Activated naive CD8-positive, alpha-beta T cell (primary cell): ENCODE data around the gene LDLRAD3.
"Not testable (repeated sequence)": the region's sequence is repeated elsewhere in the genome, so short reads cannot be mapped to it uniquely, and the experiment has no call there.

Source experiments
- H3K27ac Mint-ChIP-seq: one replicate; pipeline ENCODE4 v1.8.0; 2021; ENCODE audit warnings: mixed read lengths
- H3K27me3 Mint-ChIP-seq: one replicate; pipeline ENCODE4 v1.8.0; 2021; ENCODE audit warnings: mixed read lengths
- H3K36me3 Mint-ChIP-seq: one replicate; pipeline ENCODE4 v1.8.0; 2021; ENCODE audit warnings: mixed read lengths
- H3K4me1 Mint-ChIP-seq: one replicate; pipeline ENCODE4 v1.8.0; 2021; ENCODE audit warnings: low read depth, mixed read lengths
- H3K4me3 Mint-ChIP-seq: one replicate; pipeline ENCODE4 v1.8.0; 2021; ENCODE audit warnings: mild to moderate bottlenecking, mixed read lengths
- H3K9me3 Mint-ChIP-seq: one replicate; pipeline ENCODE4 v1.8.0; 2021; ENCODE audit warnings: low read depth, mixed read lengths

The LDLRAD3 gene

DNA sequence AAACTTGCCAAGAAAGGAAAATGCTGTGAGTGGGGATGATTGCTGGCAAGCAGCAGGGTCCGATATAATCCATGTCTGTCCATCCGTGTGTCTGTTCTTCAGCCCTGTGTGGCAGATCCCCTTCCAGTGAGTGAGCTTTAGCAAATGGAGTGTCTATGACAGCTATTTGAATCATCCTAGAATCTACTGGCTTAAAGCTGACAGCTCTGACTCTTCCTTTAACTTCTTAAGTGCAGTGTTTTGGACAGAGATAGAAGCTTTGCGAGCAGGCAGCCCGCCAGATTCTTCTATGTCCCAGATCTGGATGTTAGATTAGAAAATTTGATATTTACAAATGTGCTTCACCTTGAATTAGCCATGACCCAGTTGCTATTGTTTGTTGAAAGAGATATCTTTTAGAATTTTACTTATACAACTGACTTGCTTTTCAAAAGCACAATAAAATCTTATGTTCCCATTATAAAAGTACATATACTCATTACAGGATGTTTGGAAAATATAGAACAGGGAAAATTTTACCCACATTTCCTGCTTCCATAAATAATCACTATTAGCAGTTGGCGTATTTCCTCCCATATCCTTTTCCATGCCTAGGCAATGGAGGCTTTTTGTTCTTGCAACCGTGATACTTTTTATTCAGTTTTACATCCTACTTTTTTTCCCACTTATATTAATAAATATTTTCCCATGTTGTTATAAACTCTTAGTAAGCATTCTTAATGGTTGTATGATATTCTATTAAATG is 220.8 kb downstream of the LDLRAD3 start:
- no peaks in the 10 kb centered on the region for H3K36me3 Mint-ChIP-seq
- no peaks in the 10 kb centered on the region for H3K27me3 Mint-ChIP-seq
- H3K4me1 Mint-ChIP-seq: no peaks in the 10 kb centered on the region
- H3K9me3 Mint-ChIP-seq: no peaks in the 10 kb centered on the region
- no peak overlapping the region for H3K27ac Mint-ChIP-seq
- H3K4me3 Mint-ChIP-seq: no peak overlapping the region

DNA sequence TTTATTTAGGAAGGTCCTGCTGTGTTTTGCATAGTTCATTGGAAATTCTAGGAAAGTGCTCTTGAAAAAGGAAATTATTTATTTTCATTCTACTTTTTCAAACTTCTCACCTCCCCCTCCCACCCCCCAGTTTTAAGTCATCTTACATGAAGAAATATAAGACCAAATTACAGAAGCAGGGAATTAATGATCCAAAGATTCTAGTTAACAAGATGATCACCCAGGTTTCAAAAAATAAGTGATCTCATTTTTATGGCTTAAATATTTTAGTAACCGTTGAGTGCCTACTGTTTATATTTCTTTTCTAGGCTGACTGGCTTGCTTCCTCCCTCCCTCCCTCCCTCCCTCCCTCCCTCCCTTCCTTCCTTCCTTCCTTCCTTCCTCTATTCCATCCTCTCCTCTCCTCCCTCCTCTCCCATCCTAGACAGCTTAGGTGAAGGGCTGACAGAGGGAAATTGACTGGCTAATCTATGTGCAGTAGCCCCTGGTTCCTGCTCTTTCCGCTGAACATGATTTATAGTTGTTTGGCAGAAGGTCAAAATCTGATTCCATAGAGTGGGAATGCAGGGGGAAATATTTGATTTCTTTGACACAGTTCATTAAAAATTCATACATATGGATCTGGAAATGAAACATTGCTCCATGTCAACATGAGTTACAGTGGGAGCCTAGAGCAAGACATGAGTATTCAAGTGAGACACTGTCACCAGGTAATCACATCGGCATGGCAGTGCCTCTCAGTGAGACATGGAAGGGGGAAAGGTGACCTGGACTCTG is 221.9 kb downstream of the LDLRAD3 start:
- Mint-ChIP-seq H3K9me3 (no peaks in the 10 kb centered on the region), H3K36me3 (no peaks in the 10 kb centered on the region), H3K27ac (no peak overlapping the region), H3K27me3 (no peaks in the 10 kb centered on the region), H3K4me3 (no peak overlapping the region), H3K4me1 (no peaks in the 10 kb centered on the region)

DNA sequence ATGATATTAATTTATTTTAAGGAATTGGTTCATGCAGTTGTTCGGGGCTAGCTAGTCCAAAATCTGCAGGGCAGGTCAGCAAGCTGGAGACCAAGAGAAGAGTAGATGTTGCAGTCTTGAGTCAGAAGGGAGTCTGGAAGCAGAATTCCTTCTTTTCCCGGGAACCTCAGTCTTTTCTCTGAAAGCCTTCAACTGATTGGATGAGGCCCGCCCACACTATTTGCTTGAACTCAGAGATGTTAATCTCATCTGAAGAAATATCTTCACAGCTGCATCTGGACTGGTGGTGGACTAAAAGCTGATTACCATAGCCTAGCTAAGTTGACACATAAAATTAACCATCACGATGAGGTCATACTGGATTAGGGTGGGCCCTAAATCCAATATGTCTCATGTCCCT is 223.2 kb downstream of the LDLRAD3 start:
- Mint-ChIP-seq H3K27ac (no peak overlapping the region), H3K4me1 (no peaks in the 10 kb centered on the region), H3K36me3 (no peaks in the 10 kb centered on the region), H3K27me3 (peaks cover 3% of the 10 kb centered on the region), H3K9me3 (no peaks in the 10 kb centered on the region), H3K4me3 (no peak overlapping the region)

DNA sequence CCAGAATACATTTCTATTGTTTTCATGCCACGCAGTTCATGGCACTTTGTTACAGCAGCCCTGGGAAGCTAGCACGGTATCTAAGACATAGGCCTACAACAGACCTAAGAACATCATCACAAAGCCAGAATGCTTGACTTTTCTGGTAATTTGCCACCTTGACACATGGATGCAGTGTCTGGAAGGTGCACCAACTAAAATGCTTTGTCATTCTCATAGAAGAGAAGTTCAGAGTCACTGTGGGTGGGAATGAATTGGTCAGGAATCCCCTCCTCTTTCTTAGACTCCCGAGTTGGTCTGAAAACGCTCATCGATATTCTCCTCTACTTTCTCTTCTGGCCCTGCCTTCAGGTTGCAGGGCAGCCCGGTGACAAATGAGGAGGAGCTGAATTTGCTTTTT is 223.9 kb downstream of the LDLRAD3 start:
- H3K36me3 Mint-ChIP-seq: no peaks in the 10 kb centered on the region
- H3K4me3 Mint-ChIP-seq: no peak overlapping the region
- H3K27ac Mint-ChIP-seq: no peak overlapping the region
- H3K27me3 Mint-ChIP-seq: peaks cover 3% of the 10 kb centered on the region
- no peaks in the 10 kb centered on the region for H3K9me3 Mint-ChIP-seq
- no peaks in the 10 kb centered on the region for H3K4me1 Mint-ChIP-seq

DNA sequence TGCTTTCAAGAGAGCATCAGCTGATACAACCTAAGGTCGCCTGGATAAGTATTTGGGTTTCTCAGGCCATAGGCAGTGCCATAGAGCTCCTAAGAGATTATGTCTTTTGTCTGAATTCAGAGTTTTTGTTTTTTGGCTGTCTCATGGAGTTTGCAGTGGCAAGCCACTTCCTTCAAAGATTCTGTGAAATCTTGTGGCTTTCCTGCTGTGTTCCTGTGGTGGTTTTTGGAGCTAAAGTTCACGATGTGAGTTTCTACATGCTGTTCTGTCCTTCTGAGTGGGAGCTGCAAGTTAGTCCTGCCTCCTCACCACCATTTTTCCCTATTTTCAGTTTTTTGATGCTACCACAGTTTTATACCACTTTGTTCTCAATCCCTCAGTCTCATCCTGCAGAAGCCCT is 234.0 kb downstream of the LDLRAD3 start:
- Mint-ChIP-seq H3K36me3 (no peaks in the 10 kb centered on the region), H3K4me3 (no peak overlapping the region), H3K27ac (no peak overlapping the region), H3K27me3 (peaks cover 22% of the 10 kb centered on the region), H3K9me3 (no peaks in the 10 kb centered on the region), H3K4me1 (no peaks in the 10 kb centered on the region)

DNA sequence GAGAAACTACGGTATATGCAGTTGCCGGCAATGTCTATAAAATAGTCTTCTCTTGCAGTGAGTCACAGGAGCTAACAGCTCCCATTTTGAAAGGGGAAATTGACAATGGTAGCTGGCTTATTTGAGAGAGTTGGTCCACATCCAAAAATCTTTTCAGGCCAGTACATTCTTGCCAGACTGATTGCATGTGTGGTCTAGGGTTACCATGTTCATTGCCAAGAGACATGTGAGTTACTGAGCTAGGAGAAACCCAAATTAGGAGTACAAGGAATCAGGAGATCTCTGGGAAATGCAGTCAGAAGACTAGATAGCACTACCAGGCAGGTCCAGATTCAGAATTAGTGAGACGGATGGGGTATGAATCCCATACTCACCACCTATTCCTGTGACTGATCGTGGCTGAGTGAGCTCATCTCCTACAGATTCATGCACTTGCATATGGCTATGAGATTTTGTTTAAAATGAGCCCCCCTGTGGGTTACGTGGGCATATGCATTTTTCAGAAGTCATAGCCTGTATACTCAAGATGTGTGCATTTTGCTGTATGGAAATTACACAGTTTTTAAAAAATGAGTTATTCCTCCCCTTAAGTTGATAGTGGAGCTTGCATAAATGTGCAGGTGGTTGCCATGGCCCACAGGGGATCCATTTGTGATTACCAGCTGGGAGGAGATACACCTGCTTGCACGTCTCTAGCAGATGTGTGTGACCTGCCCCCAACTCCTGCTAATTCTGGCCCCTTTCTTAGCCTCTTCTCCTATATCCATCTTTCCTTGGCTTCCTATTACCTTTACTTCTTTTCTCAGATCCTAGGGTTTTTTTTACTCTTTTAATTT is 242.7 kb downstream of the LDLRAD3 start:
- no peaks in the 10 kb centered on the region for H3K36me3 Mint-ChIP-seq

DNA sequence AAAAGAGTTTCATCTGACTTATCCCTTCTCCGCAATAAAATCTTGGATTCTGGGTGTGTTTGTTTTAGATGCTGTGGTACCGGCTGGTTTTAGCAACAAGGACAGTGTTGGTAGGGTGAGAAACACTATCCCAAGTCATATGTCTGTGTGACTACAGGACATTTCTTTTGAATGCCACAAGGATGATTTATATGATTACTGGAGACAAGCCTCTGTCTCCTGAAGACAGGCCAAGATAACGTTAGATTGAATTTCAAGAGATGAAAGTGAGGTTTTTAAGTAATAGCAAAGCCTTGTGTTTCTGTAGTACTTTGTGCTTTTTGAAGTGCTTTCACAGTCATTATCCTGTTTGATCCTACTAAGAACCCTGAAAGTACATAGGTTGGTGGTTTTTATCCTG is 243.8 kb downstream of the LDLRAD3 start:
- Mint-ChIP-seq H3K4me1 (no peaks in the 10 kb centered on the region), H3K36me3 (no peaks in the 10 kb centered on the region), H3K27me3 (peaks cover 15% of the 10 kb centered on the region), H3K4me3 (no peak overlapping the region), H3K9me3 (no peaks in the 10 kb centered on the region), H3K27ac (no peak overlapping the region)

More for the DNA sequence above, 242.7 kb downstream of the LDLRAD3 start:
- Mint-ChIP-seq H3K4me3 (no peak overlapping the region), H3K27ac (no peak overlapping the region), H3K4me1 (no peaks in the 10 kb centered on the region), H3K9me3 (no peaks in the 10 kb centered on the region), H3K27me3 (peaks cover 15% of the 10 kb centered on the region)

DNA sequence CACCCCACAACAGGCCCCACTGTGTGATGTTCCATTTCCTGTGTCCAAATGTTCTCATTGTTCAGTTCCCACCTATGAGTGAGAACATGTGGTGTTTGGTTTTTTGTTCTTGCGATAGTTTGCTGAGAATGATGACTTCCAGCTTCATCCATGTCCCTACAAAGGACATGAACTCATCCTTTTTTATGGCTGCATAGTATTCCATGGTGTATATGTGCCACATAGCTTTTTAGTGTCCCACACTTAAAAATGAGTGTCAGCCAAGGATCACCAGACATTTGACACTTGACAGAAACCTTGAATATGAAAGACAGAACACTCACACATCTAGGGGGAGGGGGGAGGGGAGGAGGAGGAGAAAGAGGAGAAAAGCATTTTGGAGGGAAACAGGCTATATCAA is 245.9 kb downstream of the LDLRAD3 start:
- not testable (repeated sequence) for H3K27ac Mint-ChIP-seq, H3K4me3 Mint-ChIP-seq, H3K9me3 Mint-ChIP-seq, H3K4me1 Mint-ChIP-seq, H3K36me3 Mint-ChIP-seq
- peaks cover 15% of the 10 kb centered on the region for H3K27me3 Mint-ChIP-seq

DNA sequence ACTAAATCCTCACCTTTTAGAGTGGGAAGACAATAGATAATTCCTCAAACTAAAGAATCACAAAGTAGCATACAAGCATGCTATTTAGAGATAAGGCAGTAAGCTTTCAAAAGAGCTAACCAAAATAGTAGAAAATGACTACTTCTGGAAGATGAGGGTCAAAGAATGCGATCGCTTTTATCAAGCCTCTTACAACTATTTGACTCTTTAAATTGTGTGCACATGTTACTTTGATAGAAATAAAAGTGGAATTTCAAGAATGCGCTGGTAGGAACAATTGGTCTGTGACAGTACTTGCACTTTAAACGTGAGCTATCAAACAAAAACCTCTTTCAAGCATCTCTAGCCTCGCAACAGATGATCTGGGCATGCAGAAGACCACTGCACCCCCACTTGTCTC is 248.1 kb downstream of the LDLRAD3 start:
- Mint-ChIP-seq H3K27ac (no peak overlapping the region), H3K36me3 (no peaks in the 10 kb centered on the region), H3K9me3 (no peaks in the 10 kb centered on the region), H3K4me1 (no peaks in the 10 kb centered on the region), H3K4me3 (no peak overlapping the region), H3K27me3 (peaks cover 11% of the 10 kb centered on the region)

DNA sequence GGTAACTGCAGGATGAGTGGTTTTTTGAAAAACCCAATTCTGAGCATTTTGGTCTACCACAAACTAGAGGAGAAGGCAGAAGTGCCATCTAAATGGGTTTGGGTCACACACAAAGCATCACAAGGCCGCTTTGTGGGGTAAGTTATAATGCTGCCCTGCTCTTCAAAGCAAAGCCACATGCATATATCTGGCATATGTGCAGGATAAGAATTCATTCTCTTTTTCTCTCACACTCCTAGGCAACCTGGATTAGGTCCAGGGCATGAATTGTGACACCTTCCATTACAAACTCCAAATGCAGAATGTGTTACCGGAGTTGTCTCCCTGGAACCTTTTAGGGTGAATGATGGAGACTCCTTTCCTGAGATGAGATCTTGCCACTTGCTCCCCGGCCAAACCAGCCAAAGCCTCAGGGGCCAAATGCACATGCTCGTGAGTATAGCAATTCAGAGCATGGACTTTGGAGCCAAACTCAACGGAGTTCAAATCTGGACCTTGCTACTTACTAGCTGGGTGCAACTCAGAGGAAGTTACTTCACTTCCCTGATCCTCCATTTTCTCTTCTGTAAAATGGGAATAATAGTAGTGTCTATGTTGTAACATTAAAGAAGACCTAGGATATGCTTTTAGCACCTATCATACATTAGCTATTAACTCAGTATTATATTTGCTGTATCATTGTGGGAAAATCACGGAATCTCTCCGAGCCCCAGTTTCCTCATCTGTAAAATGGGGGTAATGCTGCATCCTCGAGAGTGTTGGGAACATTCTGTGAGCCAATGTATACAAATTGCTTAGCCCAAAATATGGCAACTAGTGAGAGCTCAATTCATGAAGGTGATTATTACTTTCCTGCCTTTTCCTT is 248.8 kb downstream of the LDLRAD3 start:
- H3K9me3 Mint-ChIP-seq: no peaks in the 10 kb centered on the region
- no peaks in the 10 kb centered on the region for H3K4me1 Mint-ChIP-seq
- H3K27ac Mint-ChIP-seq: no peak overlapping the region
- H3K36me3 Mint-ChIP-seq: no peaks in the 10 kb centered on the region
- H3K27me3 Mint-ChIP-seq: peaks cover 9% of the 10 kb centered on the region
- H3K4me3 Mint-ChIP-seq: no peak overlapping the region

DNA sequence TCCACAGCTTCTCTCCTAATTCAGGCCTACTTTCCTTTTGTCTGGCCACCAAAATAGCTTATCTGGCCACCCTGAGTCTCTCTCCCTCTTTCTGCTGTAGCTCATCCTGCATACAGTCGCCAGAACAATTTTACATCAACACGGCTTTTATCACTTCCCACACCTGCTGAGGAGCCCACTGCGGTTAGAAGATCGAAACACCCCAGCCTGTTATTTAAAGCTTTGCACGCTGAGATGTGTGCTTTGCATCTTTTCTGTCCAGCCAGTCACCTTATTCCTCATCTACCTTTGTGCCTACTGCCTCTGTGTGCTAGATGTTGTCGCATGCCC is 249.4 kb downstream of the LDLRAD3 start:
- H3K4me1 Mint-ChIP-seq: no peaks in the 10 kb centered on the region
- no peaks in the 10 kb centered on the region for H3K36me3 Mint-ChIP-seq
- no peak overlapping the region for H3K27ac Mint-ChIP-seq
- no peaks in the 10 kb centered on the region for H3K9me3 Mint-ChIP-seq
- H3K4me3 Mint-ChIP-seq: no peak overlapping the region
- H3K27me3 Mint-ChIP-seq: peaks cover 4% of the 10 kb centered on the region

DNA sequence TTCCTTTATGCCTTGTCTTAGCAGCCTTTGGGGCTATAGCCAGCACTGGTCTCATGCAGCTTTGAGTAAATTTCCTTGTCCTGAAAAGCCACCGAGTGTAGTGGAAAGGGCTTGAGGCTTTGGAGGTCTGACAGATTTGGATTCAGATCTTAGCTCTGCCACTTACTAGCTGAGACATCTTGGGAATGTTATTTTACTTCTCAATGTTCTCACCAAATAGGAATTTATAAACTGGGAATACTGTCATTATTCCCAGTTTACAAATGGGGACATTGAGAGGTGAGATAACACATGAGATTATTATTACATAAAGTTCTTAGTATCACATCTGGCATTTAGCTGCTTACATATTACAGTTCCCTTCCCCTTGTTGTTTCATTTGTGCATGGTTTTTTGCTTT is 249.9 kb downstream of the LDLRAD3 start:
- Mint-ChIP-seq H3K36me3 (no peaks in the 10 kb centered on the region), H3K27me3 (peaks cover 4% of the 10 kb centered on the region), H3K4me3 (no peak overlapping the region), H3K9me3 (no peaks in the 10 kb centered on the region), H3K4me1 (no peaks in the 10 kb centered on the region), H3K27ac (no peak overlapping the region)

DNA sequence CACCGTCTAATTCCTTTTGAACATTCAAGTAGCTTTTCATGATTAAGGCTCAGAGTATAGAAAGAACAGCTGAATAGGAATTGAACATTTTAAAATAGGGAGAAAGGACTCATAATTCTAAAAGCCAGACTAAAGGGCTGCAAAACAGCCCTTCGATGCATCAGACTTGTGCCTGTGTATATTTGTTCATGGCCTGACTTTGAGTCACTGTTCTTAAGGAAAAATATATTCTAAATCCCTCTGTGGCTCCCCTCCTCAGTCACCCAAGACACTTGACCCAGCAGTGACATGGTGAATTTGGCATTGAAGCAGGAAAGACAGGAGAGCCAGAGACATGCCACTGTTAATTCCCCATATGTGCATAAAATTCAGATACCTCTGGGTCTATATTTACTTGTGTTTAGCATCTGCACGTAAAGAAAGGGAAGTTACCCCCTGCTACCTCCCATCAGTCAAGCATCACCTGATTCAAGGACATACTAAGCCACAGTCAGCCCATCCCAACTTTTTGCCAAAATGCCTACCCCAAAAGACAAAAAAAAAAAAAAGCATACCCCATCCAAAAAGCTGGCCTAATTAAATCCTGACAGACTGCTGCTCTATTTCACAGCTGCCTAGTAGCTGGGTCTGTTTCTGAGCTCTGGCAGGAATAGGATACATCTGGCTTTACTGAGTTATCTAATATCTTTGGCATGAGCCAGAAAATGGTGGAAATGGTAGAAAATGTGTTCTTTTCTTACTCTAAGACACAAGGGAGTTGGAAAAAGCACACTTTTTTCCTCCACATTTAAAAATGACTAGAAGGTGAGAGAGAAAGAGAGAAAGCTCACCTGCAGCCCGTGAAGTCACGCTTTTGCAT is 251.9 kb downstream of the LDLRAD3 start:
- Mint-ChIP-seq H3K4me3 (no peak overlapping the region), H3K36me3 (no peaks in the 10 kb centered on the region), H3K27ac (no peak overlapping the region), H3K27me3 (peaks cover 1% of the 10 kb centered on the region), H3K4me1 (no peaks in the 10 kb centered on the region), H3K9me3 (no peaks in the 10 kb centered on the region)
